ENCODE measurements around the gene RXFP2.
A peak's percentile ranks its signal among the peaks of the same experiment; 100 is the strongest.

RXFP2 gene

DNA sequence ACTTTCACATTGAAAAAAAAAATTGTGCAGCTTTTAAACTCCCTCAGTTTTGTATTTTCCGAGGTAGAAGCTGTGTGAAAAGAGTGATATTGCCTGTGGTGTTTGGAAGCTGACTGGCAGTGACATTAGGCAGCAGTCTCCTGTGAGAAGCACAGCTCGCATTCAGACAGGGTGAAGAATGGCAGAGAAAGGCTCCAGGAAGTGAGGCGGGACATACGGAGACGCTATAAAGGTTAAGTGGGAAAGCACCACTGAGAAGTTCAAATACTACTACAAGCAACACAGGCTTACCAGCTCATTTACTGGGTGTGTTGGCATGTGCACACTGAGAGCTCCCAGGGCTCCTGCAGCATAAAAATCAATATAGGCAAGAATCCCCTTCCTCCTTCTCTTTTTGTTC lies 88.4 kb downstream of the RXFP2 start:
- no peak for DNase-seq (ENCODE audit: low spot score)

GRCh38 chr13:31835932-31836331 lies 96.6 kb downstream of the RXFP2 start:
- no peak for DNase-seq (ENCODE audit: low spot score)

DNA sequence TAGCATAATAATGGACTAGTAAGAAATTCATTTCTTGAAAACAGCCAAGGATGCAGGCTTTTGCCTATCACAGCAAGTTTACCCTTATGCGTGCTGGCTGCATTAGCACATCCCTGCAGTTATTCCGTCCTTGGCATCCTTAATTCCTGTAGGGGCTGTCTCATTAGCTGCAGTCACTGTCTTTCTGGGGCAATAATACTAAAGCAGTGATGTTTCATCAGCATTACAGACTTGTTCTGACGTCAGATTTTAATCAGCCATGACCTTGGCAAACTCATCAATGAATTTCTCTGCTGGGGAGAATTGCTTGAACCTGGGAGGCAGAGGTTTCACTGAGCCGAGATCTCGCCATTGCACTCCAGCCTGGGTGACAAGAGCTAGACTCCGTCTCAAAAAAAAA lies 103.7 kb downstream of the RXFP2 start:
- DNase-seq (ENCODE audit: low spot score): no peak

- peak; percentile 58 for DNase-seq (ENCODE audit: low spot score)
Measured at GRCh38 chr13:31846182-31846938, 107.0 kb downstream of the RXFP2 start.

DNA sequence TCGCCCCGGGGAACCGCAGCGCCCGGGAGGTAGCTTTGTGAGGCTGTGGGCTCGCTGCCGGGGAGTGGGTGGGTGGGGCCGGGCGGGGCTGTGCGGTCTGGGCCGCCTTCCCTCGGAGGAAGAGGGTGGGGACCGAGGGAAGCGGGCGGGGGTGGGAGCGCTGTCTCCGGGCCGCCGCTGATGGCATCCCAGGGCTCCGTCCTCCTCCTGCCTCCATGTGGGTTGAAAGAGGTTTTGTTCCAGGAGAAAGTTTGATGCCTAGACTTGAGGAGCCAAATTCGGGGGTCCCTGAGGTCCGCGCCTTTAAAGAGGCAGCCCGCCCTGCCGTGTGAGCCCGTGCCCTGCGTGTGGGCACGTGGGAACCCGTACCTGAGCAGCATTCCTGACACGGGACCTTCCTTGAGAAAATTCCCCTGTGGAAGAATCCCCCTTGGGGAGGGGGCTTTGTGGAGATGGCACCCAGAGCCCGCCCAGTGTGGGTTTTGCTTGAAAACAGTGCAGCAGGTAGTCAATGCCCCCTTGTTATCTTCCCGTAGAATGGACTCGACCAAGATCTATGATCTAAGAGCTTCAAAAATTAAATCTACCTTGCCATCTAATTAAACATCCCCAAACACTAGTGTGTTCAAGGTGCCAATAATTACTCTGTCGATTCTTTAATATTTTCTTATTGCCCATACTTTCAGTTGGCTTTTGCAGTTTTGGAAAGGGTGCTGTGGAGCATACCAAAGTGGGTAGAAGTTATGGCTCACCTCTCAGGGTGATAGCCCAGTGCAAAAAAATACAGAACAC lies 107.8 kb downstream of the RXFP2 start:
- DNase-seq (ENCODE audit: low spot score): peak; percentile 1

- no peak for DNase-seq (ENCODE audit: low spot score)
Measured at GRCh38 chr13:31848621-31849020, 109.3 kb downstream of the RXFP2 start.

DNA sequence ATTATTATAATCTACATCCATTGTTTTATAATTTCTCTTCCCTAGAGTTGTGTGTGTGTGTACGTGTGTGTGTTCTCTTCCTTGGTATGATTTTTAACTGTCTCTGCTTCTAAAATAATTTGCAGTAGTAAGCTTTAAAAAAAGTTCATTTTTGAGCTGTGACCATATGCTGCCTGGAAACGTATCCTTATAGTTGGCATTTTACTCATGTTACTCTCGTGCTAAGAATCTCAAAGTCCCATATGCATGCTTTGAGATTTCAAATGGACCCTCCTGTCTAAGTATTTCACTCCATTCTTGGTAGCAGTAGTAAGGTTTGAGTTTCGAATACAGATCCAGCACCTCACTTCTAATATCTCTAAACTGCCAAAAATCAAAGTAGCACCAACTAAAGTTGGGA lies 109.9 kb downstream of the RXFP2 start:
- no peak for DNase-seq (ENCODE audit: low spot score)

DNA sequence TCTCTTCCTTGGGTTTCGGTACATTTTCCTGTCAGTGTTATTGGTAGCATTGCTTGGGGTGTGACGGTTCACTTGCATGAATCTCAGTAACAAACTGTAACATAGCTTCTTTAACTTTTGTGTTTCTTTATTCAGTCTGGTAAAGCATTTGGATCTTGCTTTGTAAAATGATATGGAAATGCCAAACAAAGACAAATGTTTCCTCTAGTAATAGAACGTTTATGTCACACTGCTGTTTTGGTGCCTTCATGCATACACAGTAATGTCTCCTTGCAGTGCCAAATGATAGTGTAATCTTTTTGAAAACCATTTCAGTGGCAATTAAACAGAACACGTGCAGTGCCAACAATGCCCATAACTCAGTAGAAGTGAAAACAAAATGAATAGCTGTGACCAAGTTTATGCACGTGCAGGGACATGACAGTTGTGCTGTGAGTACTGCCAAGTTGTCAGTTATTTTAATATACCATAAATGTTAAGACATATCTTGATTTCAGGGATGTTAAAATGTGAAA lies 110.8 kb downstream of the RXFP2 start:
- DNase-seq (ENCODE audit: low spot score): no peak

- no peak for DNase-seq (ENCODE audit: low spot score)
Measured at GRCh38 chr13:31851216-31851615, 111.9 kb downstream of the RXFP2 start.

Measured in CD4-positive, alpha-beta T cell treated with Interleukin-6 at 100 ng/mL for 8 hours (primary cell).